ENCODE measurements around the gene HABP2. TPM values are rescaled to one million over a fixed set of nuclear protein-coding genes. Genes with fewer than 3 reads are reported as not detected.

HABP2 gene
- total RNA-seq, 1 donor from 2014 or later: not detected

DNA sequence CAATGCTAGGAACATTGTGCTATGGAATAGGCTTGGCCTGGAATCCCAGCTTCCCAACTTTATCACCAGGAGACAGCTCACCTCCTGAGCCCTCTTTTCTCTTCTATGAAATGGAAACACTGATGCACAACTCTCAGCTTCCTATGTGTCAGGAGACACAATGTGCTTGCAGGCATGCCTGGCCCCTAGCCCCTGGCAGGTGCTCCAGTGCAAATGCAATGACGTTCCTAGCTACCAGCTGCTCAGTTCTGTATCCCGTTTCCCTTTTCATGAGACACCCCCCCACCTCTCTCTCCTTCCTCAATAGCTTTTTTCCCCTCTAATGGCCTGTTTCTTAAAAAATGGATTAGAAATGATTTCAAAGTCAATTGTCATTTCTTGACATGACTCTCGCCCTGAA is 30.7 kb downstream of the HABP2 start:
- Mint-ChIP-seq H3K4me3 (no peak overlapping the region), H3K27me3 (ENCODE audit: low read depth) (peaks cover 19% of the 10 kb centered on the region), H3K27ac (ENCODE audit: unreplicated experiment) (no peak overlapping the region), H3K9me3 (no peaks in the 10 kb centered on the region), H3K36me3 (ENCODE audit: low read depth) (no peaks in the 10 kb centered on the region), H3K4me1 (peaks cover 2% of the 10 kb centered on the region)
- DNase-seq (ENCODE audit: low read depth, low spot score): no peak
- TF ChIP-seq, protein P1, sequence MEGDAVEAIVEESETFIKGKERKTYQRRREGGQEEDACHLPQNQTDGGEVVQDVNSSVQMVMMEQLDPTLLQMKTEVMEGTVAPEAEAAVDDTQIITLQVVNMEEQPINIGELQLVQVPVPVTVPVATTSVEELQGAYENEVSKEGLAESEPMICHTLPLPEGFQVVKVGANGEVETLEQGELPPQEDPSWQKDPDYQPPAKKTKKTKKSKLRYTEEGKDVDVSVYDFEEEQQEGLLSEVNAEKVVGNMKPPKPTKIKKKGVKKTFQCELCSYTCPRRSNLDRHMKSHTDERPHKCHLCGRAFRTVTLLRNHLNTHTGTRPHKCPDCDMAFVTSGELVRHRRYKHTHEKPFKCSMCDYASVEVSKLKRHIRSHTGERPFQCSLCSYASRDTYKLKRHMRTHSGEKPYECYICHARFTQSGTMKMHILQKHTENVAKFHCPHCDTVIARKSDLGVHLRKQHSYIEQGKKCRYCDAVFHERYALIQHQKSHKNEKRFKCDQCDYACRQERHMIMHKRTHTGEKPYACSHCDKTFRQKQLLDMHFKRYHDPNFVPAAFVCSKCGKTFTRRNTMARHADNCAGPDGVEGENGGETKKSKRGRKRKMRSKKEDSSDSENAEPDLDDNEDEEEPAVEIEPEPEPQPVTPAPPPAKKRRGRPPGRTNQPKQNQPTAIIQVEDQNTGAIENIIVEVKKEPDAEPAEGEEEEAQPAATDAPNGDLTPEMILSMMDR (conservative IDR thresholded peaks at IDR 0.05): no peak

DNA sequence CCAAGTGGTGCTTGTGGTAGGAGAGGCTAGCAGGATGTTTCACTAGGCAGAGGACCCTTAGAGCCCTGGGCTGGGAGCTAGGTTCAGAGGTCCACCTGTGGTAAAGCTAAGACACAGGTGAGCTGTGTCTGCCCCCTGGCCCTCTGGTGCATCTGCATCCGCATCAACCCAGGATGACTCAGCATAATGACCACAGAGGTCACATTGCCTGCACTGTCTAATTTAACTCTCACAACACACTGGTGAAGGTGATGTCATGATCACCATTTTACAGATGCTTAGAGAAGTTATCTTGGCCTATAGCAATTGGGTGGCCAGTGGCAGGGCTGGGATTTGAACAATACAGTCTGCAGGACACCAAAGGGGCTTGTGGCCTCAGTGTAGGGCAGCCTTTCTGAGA is 33.1 kb downstream of the HABP2 start:
- TF ChIP-seq, protein P1 (conservative IDR thresholded peaks at IDR 0.05): no peak
- H3K4me1 Mint-ChIP-seq: peaks cover 16% of the 10 kb centered on the region
- no peaks in the 10 kb centered on the region for H3K9me3 Mint-ChIP-seq
- no peak overlapping the region for H3K27ac Mint-ChIP-seq (ENCODE audit: unreplicated experiment)
- no peaks in the 10 kb centered on the region for H3K36me3 Mint-ChIP-seq (ENCODE audit: low read depth)
- no peak overlapping the region for H3K4me3 Mint-ChIP-seq
- no peak for DNase-seq (ENCODE audit: low read depth, low spot score)
- H3K27me3 Mint-ChIP-seq (ENCODE audit: low read depth): peaks cover 17% of the 10 kb centered on the region

DNA sequence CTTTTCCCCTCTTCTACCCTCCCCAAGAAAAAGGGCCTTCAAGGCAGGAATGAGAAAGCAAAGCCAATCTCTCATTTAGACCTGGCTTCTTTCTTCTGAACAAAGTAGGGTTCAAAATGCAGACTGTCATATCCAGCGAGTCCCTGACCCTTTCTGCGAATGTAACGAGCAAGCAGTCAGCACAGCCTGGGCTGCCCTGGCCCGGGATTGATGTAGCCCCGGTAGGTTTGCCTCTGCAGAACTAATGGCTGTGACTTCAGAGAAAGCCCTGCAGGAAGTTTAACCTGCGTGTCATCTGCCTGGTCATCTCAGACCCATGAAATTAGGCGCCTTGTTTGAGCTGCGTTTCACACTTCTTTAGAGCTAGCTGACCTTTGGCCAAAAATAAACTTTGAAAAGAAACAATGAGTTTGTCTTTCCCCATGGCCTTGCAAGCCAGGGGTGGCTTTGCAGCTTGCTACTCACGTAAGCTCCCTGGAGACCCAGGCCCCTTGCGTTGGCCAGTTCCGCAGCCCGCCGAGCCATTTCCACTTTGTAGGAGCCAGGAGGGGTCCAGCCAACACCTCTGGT is 36.4 kb downstream of the HABP2 start:
- H3K4me1 Mint-ChIP-seq: peaks cover 21% of the 10 kb centered on the region
- TF ChIP-seq, protein P1 (conservative IDR thresholded peaks at IDR 0.05): no peak
- H3K36me3 Mint-ChIP-seq (ENCODE audit: low read depth): no peaks in the 10 kb centered on the region
- no peaks in the 10 kb centered on the region for H3K27me3 Mint-ChIP-seq (ENCODE audit: low read depth)
- no peaks in the 10 kb centered on the region for H3K9me3 Mint-ChIP-seq
- DNase-seq (ENCODE audit: low read depth, low spot score): no peak
- no peak overlapping the region for H3K27ac Mint-ChIP-seq (ENCODE audit: unreplicated experiment)
- no peak overlapping the region for H3K4me3 Mint-ChIP-seq

DNA sequence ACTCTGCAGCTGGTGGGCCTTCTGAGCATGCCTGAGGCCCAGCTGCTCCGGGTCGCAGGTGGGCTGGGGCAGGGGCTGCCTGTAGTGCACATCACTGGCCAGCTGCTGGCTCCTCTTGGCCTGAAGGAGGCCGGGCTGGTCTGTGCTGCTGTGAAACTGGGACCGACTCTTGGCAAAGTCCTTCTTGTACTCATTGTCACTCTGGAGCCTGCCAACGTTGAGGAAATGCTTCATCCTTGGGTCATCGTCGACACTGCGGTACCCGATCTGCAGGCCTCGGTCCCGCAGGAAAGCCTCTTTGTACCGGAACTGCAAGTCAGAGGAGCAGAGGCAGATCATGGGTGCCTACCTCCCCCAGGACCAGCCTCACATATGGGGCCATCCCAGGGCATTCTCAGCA is 37.7 kb downstream of the HABP2 start:
- DNase-seq (ENCODE audit: low read depth, low spot score): no peak
- no peaks in the 10 kb centered on the region for H3K27me3 Mint-ChIP-seq (ENCODE audit: low read depth)
- H3K36me3 Mint-ChIP-seq (ENCODE audit: low read depth): no peaks in the 10 kb centered on the region
- H3K4me3 Mint-ChIP-seq: no peak overlapping the region
- H3K4me1 Mint-ChIP-seq: peaks cover 34% of the 10 kb centered on the region
- no peak overlapping the region for H3K27ac Mint-ChIP-seq (ENCODE audit: unreplicated experiment)
- TF ChIP-seq, protein P1 (conservative IDR thresholded peaks at IDR 0.05): no peak
- H3K9me3 Mint-ChIP-seq: no peaks in the 10 kb centered on the region

- DNase-seq (ENCODE audit: low read depth, low spot score): no peak
- no peak overlapping the region for H3K4me3 Mint-ChIP-seq
- no peaks in the 10 kb centered on the region for H3K9me3 Mint-ChIP-seq
- no peak overlapping the region for H3K27ac Mint-ChIP-seq (ENCODE audit: unreplicated experiment)
- peaks cover 34% of the 10 kb centered on the region for H3K4me1 Mint-ChIP-seq
- TF ChIP-seq, protein P1 (conservative IDR thresholded peaks at IDR 0.05): no peak
- H3K36me3 Mint-ChIP-seq (ENCODE audit: low read depth): no peaks in the 10 kb centered on the region
- no peaks in the 10 kb centered on the region for H3K27me3 Mint-ChIP-seq (ENCODE audit: low read depth)
Measured at GRCh38 chr10:113592380-113592779, 39.5 kb downstream of the HABP2 start.
